Measurements from ENCODE around the gene U2SURP. TPM values are rescaled to one million over a fixed set of nuclear protein-coding genes. Genes with fewer than 3 reads are reported as not detected.
A peak's percentile ranks its signal among the peaks of the same experiment; 100 is the strongest.

U2SURP gene
- total and polyA plus RNA-seq, 2 donors (not counting 1 experiment from before 2014, with no cell fraction given): 39.1 to 44.8 TPM

GRCh38 chr3:143063018-143063417 is 61.6 kb downstream of the U2SURP start:
- H3K27me3 ChIP-seq (ENCODE audit: control insufficient read depth, insufficient read depth, low read length): no peaks in the 10 kb centered on the region
- DNase-seq (ENCODE audit: low read depth in 2 of 2): peak in 1 of 2 donors; percentile 56
- TF ChIP-seq CTCF (conservative IDR thresholded peaks at IDR 0.05 in 1 of 2, IDR thresholded peaks at IDR 0.05 in 1 of 2; ENCODE audit: low read depth in 1 of 2, low read length in 2 of 2) (no peak), EZH2 (IDR thresholded peaks at IDR 0.05; ENCODE audit: low read length, missing control alignments) (no peak)

GRCh38 chr3:143064777-143065176 is 63.4 kb downstream of the U2SURP start:
- Histone ChIP-seq H4K20me1 (ENCODE audit: control insufficient read depth, extremely low read depth, insufficient read depth, low read length) (no peaks in the 10 kb centered on the region), H3K27ac (ENCODE audit: insufficient read depth, low read length) (no peak overlapping the region), H3K4me3 (replicated peaks in 1 of 4; ENCODE audit: control extremely low read depth in 1 of 4, insufficient read depth in 1 of 4, low read depth in 3 of 4, low read length in 4 of 4) (no peak overlapping the region), H3K27me3 (ENCODE audit: control insufficient read depth, insufficient read depth, low read length) (no peaks in the 10 kb centered on the region), H3K79me2 (ENCODE audit: control insufficient read depth, insufficient read depth, low read length) (no peaks in the 10 kb centered on the region), H2AFZ (ENCODE audit: low read length) (no peak overlapping the region), H3K4me1 (ENCODE audit: control insufficient read depth, extremely low read depth, insufficient read depth, low read length) (no peaks in the 10 kb centered on the region), H3K9ac (ENCODE audit: insufficient read depth, low read length) (no peak overlapping the region), H3K36me3 (ENCODE audit: control insufficient read depth, insufficient read depth, low read length) (no peaks in the 10 kb centered on the region), H3K4me2 (ENCODE audit: extremely low read depth, insufficient read depth, low read length) (no peak overlapping the region), H3K9me3 (ENCODE audit: control insufficient read depth, insufficient read depth, low read depth, low read length) (no peaks in the 10 kb centered on the region)
- TF ChIP-seq EZH2 (IDR thresholded peaks at IDR 0.05; ENCODE audit: low read length, missing control alignments) (no peak), CTCF (conservative IDR thresholded peaks at IDR 0.05 in 1 of 2, IDR thresholded peaks at IDR 0.05 in 1 of 2; ENCODE audit: low read depth in 1 of 2, low read length in 2 of 2) (no peak)
- no peak for DNase-seq (ENCODE audit: low read depth in 2 of 2)

More at GRCh38 chr3:143063018-143063417, 61.6 kb downstream of the U2SURP start:
- no peaks in the 10 kb centered on the region for H3K4me1 ChIP-seq (ENCODE audit: control insufficient read depth, extremely low read depth, insufficient read depth, low read length)
- H2AFZ ChIP-seq (ENCODE audit: low read length): no peak overlapping the region
- no peaks in the 10 kb centered on the region for H3K79me2 ChIP-seq (ENCODE audit: control insufficient read depth, insufficient read depth, low read length)
- H3K4me3 ChIP-seq (replicated peaks in 1 of 4; ENCODE audit: control extremely low read depth in 1 of 4, insufficient read depth in 1 of 4, low read depth in 3 of 4, low read length in 4 of 4): no peak overlapping the region
- H3K9ac ChIP-seq (ENCODE audit: insufficient read depth, low read length): no peak overlapping the region
- H3K36me3 ChIP-seq (ENCODE audit: control insufficient read depth, insufficient read depth, low read length): no peaks in the 10 kb centered on the region
- H3K27ac ChIP-seq (ENCODE audit: insufficient read depth, low read length): no peak overlapping the region
- no peaks in the 10 kb centered on the region for H3K9me3 ChIP-seq (ENCODE audit: control insufficient read depth, insufficient read depth, low read depth, low read length)
- no peak overlapping the region for H3K4me2 ChIP-seq (ENCODE audit: extremely low read depth, insufficient read depth, low read length)
- H4K20me1 ChIP-seq (ENCODE audit: control insufficient read depth, extremely low read depth, insufficient read depth, low read length): no peaks in the 10 kb centered on the region

- Histone ChIP-seq H3K27me3 (ENCODE audit: control insufficient read depth, insufficient read depth, low read length) (no peaks in the 10 kb centered on the region), H3K9me3 (ENCODE audit: control insufficient read depth, insufficient read depth, low read depth, low read length) (no peaks in the 10 kb centered on the region), H3K79me2 (ENCODE audit: control insufficient read depth, insufficient read depth, low read length) (no peaks in the 10 kb centered on the region), H3K9ac (ENCODE audit: insufficient read depth, low read length) (no peak overlapping the region), H3K27ac (ENCODE audit: insufficient read depth, low read length) (no peak overlapping the region), H4K20me1 (ENCODE audit: control insufficient read depth, extremely low read depth, insufficient read depth, low read length) (no peaks in the 10 kb centered on the region), H3K4me2 (ENCODE audit: extremely low read depth, insufficient read depth, low read length) (no peak overlapping the region), H2AFZ (ENCODE audit: low read length) (no peak overlapping the region), H3K36me3 (ENCODE audit: control insufficient read depth, insufficient read depth, low read length) (no peaks in the 10 kb centered on the region), H3K4me3 (replicated peaks in 1 of 4; ENCODE audit: control extremely low read depth in 1 of 4, insufficient read depth in 1 of 4, low read depth in 3 of 4, low read length in 4 of 4) (no peak overlapping the region), H3K4me1 (ENCODE audit: control insufficient read depth, extremely low read depth, insufficient read depth, low read length) (no peaks in the 10 kb centered on the region)
- TF ChIP-seq CTCF (conservative IDR thresholded peaks at IDR 0.05 in 1 of 2, IDR thresholded peaks at IDR 0.05 in 1 of 2; ENCODE audit: low read depth in 1 of 2, low read length in 2 of 2): no peak
- no peak for TF ChIP-seq EZH2 (IDR thresholded peaks at IDR 0.05; ENCODE audit: low read length, missing control alignments)
- DNase-seq (ENCODE audit: low read depth in 2 of 2): no peak
These were observed 64.0 kb downstream of the U2SURP start for GRCh38 chr3:143065364-143065763.

Measured in fibroblast of lung (primary cell).